ELF-1 (cell line): Measurements from ENCODE around the gene RADIL.

Experiments used
- DNase-seq: peaks from one replicate; pipeline ENCODE4 v3.0.0-alpha.2; 2016; ENCODE audit warnings: low read depth, low spot score

The RADIL gene

GRCh38 chr7:4831723-4832495 lies 51.6 kb downstream of the RADIL start:
- peak; percentile 42 for DNase-seq

DNA sequence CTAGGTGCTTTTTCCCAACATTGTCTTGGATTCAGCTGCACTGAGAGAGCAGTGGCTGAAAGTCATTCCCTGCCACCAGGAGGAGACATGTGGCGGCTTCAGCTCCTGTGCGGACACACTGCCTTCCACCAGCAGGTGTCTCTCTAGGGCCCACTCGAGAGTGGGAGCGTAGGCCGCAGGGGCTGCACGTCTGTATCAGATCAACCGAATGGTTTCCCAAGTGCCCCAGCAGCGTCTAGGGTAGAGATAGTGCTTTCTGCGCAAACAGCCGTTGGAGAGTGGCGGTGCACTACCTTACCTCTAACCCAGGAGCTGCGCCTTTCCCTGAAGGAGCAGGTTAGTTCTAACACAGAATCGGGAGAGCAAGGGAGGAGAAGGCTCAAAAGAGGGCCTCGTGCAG lies 53.3 kb downstream of the RADIL start:
- DNase-seq, result peak; percentile 89

DNA sequence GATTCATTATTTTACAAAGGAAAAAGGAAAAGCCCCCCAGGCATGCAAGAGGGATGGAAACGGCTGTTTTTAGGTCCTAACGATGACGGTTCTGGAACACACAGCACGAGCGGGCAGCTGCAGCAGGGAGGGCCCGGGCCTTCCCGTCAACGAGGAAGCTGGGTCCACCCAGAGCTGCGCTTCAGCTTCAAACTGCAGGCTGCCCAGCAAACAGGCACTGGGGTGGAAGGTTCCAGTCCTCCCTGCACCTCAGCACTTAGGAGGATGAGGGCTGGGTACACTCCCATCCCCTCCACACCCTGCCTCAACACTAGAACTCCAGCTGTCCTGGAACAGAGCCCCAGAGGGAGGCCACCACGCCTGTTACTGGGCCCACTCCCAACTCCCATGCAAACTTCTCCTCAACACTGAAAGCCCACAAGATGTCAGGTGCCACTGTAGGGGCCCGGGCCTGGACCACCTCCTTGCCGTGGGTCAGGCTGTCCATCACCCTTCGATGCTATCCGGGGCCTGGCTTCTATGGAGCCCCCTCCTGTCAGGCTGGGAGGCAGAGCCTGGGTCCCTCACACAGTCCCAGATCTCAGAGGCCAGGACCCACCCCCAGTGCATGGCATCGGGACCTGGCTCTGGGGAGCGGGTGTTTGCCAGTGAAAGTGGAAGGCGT lies 54.7 kb downstream of the RADIL start:
- no peak for DNase-seq

DNA sequence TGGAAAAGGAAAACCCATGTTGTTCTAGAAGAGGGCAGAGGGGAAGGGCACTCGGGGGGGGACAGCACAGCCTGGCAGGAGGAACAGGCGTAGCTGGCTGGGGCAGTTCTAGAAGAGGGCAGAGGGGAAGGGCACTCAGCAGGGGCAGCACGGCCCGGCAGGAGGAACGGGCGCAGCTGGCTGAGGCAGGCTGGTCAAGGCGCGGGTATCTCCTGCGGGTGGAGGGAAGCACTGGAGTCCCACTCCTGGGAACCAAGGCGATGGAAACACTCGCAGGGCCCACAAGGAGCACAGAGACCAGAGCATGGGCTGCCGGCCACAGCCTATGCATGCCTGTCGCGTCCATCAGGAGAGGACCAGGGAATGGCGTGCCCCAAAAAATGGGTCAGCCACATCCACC lies 58.4 kb downstream of the RADIL start:
- DNase-seq, result no peak

GRCh38 chr7:4824120-4824775 lies 59.3 kb downstream of the RADIL start:
- DNase-seq, result no peak

DNA sequence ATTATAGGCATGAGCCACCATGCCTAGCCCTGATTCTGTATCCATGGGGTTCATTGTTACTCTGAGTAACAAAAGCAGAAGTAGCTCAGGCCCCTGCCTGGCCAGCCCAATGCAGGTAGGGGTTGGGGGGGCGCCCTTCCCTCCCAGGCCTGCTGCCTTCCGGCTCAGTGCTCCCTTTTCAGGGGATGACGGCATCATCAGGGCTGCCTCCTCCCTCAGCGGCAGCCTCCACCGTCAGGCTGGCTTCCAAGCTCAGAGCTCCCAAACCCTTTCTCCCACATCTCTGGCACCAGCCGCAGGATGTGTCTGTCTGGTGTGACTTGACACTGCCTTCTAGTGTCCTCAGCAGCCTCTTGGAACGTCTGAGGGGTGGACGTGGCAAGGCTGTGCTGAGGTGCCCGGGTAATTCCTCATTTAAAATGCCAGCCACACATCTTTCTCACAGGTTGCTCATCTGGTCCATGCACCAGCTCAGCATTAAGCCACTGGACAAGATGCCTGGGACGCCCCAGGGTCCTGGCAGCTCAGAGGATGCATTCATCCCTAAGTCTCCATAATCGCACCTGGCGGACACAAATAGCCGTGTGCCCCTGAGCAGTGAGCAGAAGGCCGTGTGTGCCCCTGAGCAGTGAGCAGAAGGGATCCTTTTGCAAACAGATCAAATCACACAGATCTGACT lies 59.9 kb downstream of the RADIL start:
- DNase-seq, result no peak

- DNase-seq, result no peak
Observed at GRCh38 chr7:4822677-4823076, 60.8 kb downstream of the RADIL start.

DNA sequence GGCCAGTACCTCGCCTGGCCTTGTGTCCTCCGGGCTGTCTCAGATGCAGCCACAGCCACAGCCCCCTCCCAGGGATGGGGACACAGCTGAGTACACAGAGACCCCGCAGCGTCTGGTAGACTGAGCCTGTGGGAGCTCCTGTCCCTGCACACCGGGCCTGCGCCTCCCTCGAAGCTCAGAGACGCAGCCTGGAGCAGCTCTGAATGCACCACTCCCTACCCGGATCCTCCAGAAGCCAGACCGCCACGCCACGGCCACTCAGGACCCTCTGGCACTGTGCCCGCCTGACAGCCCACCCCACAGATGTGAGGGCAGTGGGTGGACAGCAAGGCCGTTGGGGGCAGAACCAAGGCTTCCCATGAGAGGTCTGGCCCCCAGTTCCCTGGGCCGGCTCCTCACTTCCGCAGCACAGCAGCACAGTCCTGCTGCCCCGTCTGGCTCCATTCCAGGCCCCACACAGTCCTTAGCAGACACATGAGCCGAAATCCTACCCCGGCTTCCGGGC lies 62.5 kb downstream of the RADIL start:
- DNase-seq, result no peak

DNA sequence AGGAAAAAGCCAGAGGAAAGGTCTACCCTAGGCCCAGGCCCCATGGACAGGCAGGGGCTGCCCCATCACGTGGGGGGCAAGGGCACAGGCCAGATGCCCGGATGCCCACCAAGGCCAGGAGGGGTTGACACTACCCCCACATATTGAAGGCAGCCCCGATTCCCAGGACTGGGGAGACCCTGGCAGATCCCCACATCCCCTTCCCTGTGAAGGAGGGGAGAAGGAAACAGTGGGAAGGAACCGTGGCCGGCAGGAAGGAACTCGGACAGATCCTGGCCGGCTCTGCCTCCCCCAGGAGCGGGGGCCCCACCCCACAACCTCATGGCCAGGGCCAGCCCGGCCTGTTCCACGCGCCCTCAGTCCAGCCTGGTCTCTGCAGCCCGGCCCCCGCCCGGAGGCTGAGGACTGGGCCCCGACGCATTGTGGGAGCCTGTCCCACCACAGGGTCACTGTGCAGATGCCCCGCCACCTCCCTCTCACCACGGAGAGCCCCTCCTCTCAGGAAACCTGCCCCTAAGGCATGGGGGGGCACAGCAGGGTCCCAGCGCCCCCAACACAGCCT lies 63.0 kb downstream of the RADIL start:
- no peak for DNase-seq

DNA sequence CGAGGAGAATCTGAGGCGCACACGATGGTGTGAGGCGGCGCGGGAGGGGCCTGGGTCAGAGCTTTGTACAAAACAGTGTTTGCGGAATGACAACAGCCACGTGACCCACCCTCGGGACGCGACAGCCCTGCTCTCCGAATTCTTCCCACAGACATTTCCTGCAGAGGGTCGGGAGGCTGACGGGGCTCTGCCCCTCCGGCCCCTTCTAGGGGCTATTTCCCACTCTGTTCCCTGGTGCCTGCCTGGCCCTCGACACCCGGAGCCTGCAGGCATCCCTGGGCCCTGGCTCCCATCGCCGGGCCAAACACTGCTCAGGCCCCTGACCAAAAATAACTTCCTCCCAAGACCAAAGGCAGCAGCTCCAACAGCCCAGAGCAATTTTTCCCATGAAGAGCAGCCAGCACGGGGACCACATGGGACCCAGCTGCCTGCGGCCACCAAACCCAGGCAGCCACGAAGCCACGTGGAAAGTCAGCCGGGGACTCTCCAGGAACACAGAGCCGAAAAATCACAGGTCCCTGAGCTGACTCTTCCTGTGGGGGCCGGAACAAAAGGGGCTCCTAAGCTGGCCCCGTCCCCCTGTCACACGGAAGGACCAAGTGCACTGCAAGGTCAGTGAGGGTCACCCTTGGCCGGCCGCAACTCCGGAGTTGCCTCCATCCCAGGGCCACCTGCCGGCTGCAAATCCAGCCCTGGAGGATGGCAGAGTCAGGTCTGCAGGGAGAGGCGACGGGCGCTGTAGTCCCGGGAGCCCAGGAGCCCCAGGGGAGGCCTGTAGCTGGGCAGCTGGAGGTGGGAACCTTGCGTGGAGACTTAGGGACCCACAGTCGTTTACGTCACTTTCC lies 63.7 kb downstream of the RADIL start:
- DNase-seq, result peak; percentile 49

GRCh38 chr7:4818000-4818794 lies 65.3 kb downstream of the RADIL start:
- DNase-seq, result no peak

- no peak for DNase-seq
Observed at GRCh38 chr7:4817178-4817901, 66.2 kb downstream of the RADIL start.

- DNase-seq, result no peak
Observed at GRCh38 chr7:4816419-4817080, 67.0 kb downstream of the RADIL start.

DNA sequence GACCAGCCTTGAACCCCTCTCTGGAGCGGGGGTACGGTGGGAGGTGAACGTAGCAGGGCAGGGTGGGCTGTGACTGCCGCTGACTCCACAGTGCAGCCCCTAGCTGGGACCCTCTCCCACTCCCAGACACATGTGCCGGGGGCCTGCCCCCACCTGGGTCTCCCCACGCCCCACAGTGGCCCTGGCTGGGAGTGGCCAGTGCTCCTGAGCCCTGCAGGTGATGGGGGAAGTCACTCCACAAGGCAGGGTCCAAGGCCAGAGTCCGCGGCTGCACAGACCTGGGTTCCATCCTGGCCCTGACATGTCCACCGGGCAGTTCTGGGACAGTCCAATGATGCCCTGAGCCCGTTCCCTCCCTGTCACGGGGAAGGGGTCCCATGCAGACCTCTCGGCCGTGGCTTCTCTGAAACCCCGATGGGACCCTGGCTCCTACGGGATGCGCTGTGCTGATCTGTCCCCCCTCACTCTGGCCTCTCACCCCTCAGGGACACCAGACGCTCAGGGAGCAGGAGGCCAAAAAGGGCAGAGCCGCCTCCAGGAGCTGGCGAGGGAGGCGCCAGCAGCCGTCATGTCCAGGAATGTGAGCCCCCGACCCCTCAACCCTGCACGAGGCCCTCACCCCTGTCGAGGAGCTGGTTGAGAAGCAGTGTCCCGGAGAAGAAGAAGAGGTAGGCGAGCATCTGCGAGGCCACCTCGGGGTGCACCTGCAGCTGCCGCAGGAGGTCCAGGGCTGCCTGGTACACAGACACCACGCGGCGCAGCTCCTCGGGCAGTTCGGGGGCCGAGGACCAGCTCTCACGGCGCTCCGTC lies 67.7 kb downstream of the RADIL start:
- DNase-seq, result no peak

GRCh38 chr7:4815121-4815520 lies 68.4 kb downstream of the RADIL start:
- no peak for DNase-seq

DNA sequence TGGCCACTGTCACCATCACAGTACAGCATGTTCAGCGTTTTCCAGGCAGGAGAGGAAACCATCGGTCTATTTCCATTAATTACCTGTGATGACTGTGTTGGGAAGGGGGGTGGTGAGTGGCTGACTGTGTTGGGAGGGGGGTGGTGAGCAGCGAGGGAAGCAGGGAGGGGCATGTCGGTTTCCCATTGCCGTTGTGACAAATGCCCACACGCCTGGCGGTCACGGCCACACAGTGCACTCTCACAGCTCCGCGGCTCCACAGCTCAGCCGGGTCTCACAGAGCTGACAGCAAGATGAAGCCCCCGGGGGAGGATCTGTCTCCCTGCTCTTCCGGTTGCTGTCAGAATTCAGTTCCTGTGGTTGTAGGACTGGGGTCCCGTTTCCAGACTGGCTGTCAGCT lies 69.1 kb downstream of the RADIL start:
- no peak for DNase-seq

GRCh38 chr7:4809666-4810065 lies 73.8 kb downstream of the RADIL start:
- no peak for DNase-seq

DNA sequence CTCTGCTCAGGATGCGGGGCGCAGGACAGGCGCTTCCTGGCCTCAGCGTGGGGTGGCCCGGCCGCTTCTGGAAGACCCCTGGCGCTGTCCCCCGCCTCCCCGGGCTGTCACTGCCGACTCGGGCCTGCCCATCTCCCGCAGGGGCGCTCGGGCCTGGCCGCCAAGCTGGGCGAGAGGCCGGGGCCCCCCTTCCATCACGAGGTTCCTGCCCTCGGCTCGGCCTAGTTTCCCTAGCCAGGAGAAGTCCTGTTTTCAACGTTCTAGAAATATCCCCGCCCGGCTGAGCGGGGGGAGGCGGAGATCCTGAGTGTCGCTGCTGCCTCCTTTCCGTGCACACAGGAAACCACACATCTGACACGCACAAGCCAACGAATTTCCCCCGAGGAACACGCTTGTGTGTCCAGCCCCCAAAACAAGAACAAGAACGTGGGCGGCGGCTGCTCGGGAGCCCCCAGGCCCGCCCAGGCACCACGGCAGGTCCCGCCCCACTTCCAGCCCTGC lies 74.4 kb downstream of the RADIL start:
- no peak for DNase-seq
